SK-N-SH treated with all-trans-retinoic acid at 6 μM for 48 hours (cell line): Measurements from ENCODE around the gene SFMBT2.

ENCODE experiments used
- ATAC-seq: fragments of 200-7000 bp; cut with Tn5 transposase; 3 replicates; pipeline ENCODE4 v1.9.1; 2020; ENCODE audit warnings: mild to moderate bottlenecking, moderate library complexity
- ARNTL ChIP-seq: fragments of 450-650 bp; formaldehyde crosslinking; IDR thresholded peaks from 2 replicates; pipeline ENCODE4 v1.5.0; 2020; ENCODE audit warnings: low read depth, mild to moderate bottlenecking, moderate library complexity, borderline replicate concordance
- BACH2 ChIP-seq: fragments of 250-450 bp; sonication (Bioruptor Pico); IDR thresholded peaks from 2 replicates; pipeline ENCODE4 v1.9.0; 2021; ENCODE audit warnings: mild to moderate bottlenecking, borderline replicate concordance
- CSRNP3 ChIP-seq: fragments of 250-450 bp; sonication (Bioruptor Pico); IDR thresholded peaks from 2 replicates; pipeline ENCODE4 v1.5.1; 2021; ENCODE audit warnings: mild to moderate bottlenecking, moderate library complexity
- ESRRG ChIP-seq: fragments of 250-450 bp; sonication (Bioruptor Pico); IDR thresholded peaks from 2 replicates; pipeline ENCODE4 v1.6.1; 2021; ENCODE audit warnings: mild to moderate bottlenecking
- GLIS3 ChIP-seq: fragments of 250-450 bp; sonication (Bioruptor Pico); IDR thresholded peaks from 2 replicates; pipeline ENCODE4 v1.5.0; 2020; ENCODE audit warnings: mild to moderate bottlenecking, moderate library complexity
- ISL1 ChIP-seq: fragments of 250-450 bp; sonication (Bioruptor Pico); IDR thresholded peaks from 2 replicates; pipeline ENCODE4 v2.1.2; 2022; ENCODE audit warnings: mild to moderate bottlenecking, moderate library complexity
- PATZ1 ChIP-seq: fragments of 250-450 bp; sonication (Bioruptor Pico); IDR thresholded peaks from 2 replicates; pipeline ENCODE4 v1.8.0; 2020; ENCODE audit warnings: mild to moderate bottlenecking, moderate library complexity, borderline replicate concordance
- PPARA ChIP-seq: fragments of 250-450 bp; sonication (Bioruptor Pico); IDR thresholded peaks from 2 replicates; pipeline ENCODE4 v1.5.0; 2020; ENCODE audit warnings: mild to moderate bottlenecking, borderline replicate concordance
- RARB ChIP-seq: fragments of 250-450 bp; sonication (Bioruptor Pico); IDR thresholded peaks from 2 replicates; pipeline ENCODE4 v1.8.0; 2021; ENCODE audit warnings: mild to moderate bottlenecking, moderate library complexity
- SNAI2 ChIP-seq: fragments of 250-450 bp; sonication (Bioruptor Pico); IDR thresholded peaks from 2 replicates; pipeline ENCODE4 v1.5.0; 2020; ENCODE audit warnings: mild to moderate bottlenecking, moderate library complexity
- TCF4 ChIP-seq: fragments of 250-450 bp; sonication (Bioruptor Pico); IDR thresholded peaks from 2 replicates; pipeline ENCODE4 v1.8.0; 2021; ENCODE audit warnings: mild to moderate bottlenecking, moderate library complexity, borderline replicate concordance
- TOX ChIP-seq: fragments of 250-450 bp; sonication (Bioruptor Pico); IDR thresholded peaks from 2 replicates; pipeline ENCODE4 v1.8.0; 2021; ENCODE audit warnings: mild to moderate bottlenecking, moderate library complexity, borderline replicate concordance
- ZFP3 ChIP-seq: fragments of 250-450 bp; sonication (Bioruptor Pico); IDR thresholded peaks from 2 replicates; pipeline ENCODE4 v1.5.0; 2020; ENCODE audit warnings: mild to moderate bottlenecking, moderate library complexity
- ZNF565 ChIP-seq: fragments of 450-650 bp; formaldehyde crosslinking; conservative IDR thresholded peaks from 2 replicates; pipeline ENCODE4 v1.5.0; 2020; ENCODE audit warnings: low read depth, mild to moderate bottlenecking, moderate library complexity
- ZNF70 ChIP-seq: fragments of 450-650 bp; formaldehyde crosslinking; IDR thresholded peaks from 2 replicates; pipeline ENCODE4 v1.5.0; 2020; ENCODE audit warnings: mild to moderate bottlenecking, moderate library complexity
- ZNF8 ChIP-seq: fragments of 450-650 bp; formaldehyde crosslinking; IDR thresholded peaks from 2 replicates; pipeline ENCODE4 v1.5.0; 2020; ENCODE audit warnings: mild to moderate bottlenecking, moderate library complexity
- TF ChIP-seq, protein P1 (sequence below): fragments of 250-450 bp; sonication (Bioruptor Pico); IDR thresholded peaks from 2 replicates; pipeline ENCODE4 v1.5.0; 2020; ENCODE audit warnings: mild to moderate bottlenecking, moderate library complexity
- TF ChIP-seq, protein P2 (sequence below): fragments of 250-450 bp; sonication (Bioruptor Pico); IDR thresholded peaks from 2 replicates; pipeline ENCODE4 v1.8.0; 2021; ENCODE audit warnings: low read depth, mild to moderate bottlenecking, moderate library complexity, borderline replicate concordance

The SFMBT2 gene

GRCh38 chr10:7351894-7352293 is 58.9 kb downstream of the SFMBT2 start (continued):
- TF ChIP-seq, protein P1, sequence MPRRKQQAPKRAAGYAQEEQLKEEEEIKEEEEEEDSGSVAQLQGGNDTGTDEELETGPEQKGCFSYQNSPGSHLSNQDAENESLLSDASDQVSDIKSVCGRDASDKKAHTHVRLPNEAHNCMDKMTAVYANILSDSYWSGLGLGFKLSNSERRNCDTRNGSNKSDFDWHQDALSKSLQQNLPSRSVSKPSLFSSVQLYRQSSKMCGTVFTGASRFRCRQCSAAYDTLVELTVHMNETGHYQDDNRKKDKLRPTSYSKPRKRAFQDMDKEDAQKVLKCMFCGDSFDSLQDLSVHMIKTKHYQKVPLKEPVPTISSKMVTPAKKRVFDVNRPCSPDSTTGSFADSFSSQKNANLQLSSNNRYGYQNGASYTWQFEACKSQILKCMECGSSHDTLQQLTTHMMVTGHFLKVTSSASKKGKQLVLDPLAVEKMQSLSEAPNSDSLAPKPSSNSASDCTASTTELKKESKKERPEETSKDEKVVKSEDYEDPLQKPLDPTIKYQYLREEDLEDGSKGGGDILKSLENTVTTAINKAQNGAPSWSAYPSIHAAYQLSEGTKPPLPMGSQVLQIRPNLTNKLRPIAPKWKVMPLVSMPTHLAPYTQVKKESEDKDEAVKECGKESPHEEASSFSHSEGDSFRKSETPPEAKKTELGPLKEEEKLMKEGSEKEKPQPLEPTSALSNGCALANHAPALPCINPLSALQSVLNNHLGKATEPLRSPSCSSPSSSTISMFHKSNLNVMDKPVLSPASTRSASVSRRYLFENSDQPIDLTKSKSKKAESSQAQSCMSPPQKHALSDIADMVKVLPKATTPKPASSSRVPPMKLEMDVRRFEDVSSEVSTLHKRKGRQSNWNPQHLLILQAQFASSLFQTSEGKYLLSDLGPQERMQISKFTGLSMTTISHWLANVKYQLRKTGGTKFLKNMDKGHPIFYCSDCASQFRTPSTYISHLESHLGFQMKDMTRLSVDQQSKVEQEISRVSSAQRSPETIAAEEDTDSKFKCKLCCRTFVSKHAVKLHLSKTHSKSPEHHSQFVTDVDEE (CRISPR knock-in tag): no peak
- TF ChIP-seq, all 23 proteins: peak for 0

- ATAC-seq: no peak
- no peak for TF ChIP-seq ZNF70 (CRISPR knock-in tag)
These were observed 60.2 kb downstream of the SFMBT2 start for GRCh38 chr10:7350541-7351195.

DNA sequence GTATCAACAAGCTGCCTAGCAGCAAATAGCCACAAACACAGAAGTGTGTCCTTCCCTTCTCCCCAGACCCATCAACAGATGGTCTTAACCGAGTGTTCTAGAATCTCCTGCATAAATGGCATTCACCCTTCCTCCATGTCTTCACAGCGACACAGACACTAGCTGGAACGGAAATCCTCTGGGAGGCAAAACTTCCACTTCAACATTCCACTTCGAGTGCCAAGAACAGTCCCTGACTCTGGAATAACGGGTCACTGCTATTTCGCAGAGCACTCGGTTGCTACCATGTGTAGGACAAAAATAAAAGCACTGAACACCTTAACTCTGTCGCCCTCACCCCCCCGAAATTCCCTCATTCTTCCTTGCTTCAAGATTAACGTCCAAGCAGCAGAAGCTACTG is 65.1 kb downstream of the SFMBT2 start:
- TF ChIP-seq, protein P2, sequence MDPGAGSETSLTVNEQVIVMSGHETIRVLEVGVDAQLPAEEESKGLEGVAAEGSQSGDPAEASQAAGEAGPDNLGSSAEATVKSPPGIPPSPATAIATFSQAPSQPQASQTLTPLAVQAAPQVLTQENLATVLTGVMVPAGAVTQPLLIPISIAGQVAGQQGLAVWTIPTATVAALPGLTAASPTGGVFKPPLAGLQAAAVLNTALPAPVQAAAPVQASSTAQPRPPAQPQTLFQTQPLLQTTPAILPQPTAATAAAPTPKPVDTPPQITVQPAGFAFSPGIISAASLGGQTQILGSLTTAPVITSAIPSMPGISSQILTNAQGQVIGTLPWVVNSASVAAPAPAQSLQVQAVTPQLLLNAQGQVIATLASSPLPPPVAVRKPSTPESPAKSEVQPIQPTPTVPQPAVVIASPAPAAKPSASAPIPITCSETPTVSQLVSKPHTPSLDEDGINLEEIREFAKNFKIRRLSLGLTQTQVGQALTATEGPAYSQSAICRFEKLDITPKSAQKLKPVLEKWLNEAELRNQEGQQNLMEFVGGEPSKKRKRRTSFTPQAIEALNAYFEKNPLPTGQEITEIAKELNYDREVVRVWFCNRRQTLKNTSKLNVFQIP (CRISPR knock-in tag): no peak
- no peak for TF ChIP-seq TOX (CRISPR knock-in tag)
- no peak for ATAC-seq

- no peak for ATAC-seq
- no peak for TF ChIP-seq ISL1 (CRISPR knock-in tag)
- no peak for TF ChIP-seq ZNF8 (CRISPR knock-in tag)
- no peak for TF ChIP-seq TOX (CRISPR knock-in tag)
- no peak for TF ChIP-seq ZNF70 (CRISPR knock-in tag)
- no peak for TF ChIP-seq ZNF565
- no peak for TF ChIP-seq BACH2
- TF ChIP-seq, protein P2 (CRISPR knock-in tag): no peak
These were observed 67.8 kb downstream of the SFMBT2 start for GRCh38 chr10:7343040-7343439.

GRCh38 chr10:7340179-7340874 is 70.5 kb downstream of the SFMBT2 start:
- no peak for ATAC-seq
- no peak for TF ChIP-seq TCF4
- TF ChIP-seq ZNF8 (CRISPR knock-in tag): no peak
- no peak for TF ChIP-seq BACH2
- TF ChIP-seq, protein P2 (CRISPR knock-in tag): no peak
- TF ChIP-seq ESRRG (CRISPR knock-in tag): no peak
- no peak for TF ChIP-seq GLIS3 (CRISPR knock-in tag)
- TF ChIP-seq RARB (CRISPR knock-in tag): no peak
- TF ChIP-seq ZNF565: no peak
- no peak for TF ChIP-seq CSRNP3 (CRISPR knock-in tag)
- TF ChIP-seq ARNTL: no peak
- no peak for TF ChIP-seq PPARA (CRISPR knock-in tag)
- TF ChIP-seq SNAI2 (CRISPR knock-in tag): no peak
- TF ChIP-seq ZNF70 (CRISPR knock-in tag): no peak
- TF ChIP-seq PATZ1 (CRISPR knock-in tag): no peak
- TF ChIP-seq ZFP3 (CRISPR knock-in tag): no peak
